Measurements from ENCODE around the gene MEX3B.

Gene MEX3B

GRCh38 chr15:82045892-82046665 lies at the start of gene MEX3B:
Gene MEX3B (minus strand): TSS chr15:82046018. CDS start chr15:82045705, 313 bp downstream.
- peak; percentile 88 to 93 for DNase-seq (ENCODE audit: low read depth in 2 of 2)

DNA sequence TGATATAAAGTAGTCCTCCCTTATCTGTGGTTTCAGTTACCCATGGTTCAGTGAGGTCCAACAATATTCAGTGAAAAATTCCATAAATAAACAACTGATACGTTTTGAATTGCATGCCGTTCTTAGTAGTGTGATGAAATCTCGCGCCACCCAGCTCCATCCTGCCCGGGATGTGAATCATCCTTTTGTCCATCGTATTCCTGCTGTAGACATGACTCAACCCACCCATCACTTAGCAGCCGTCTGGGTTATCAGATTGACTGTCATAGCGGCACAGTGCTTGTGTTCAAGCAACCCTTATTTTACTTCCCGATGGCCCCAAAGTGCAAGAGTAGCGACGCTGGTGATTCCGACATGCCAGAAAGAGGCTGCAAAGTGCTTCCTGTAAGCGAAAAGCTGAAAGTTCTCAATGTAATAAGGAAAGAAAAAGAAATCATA lies 48.0 kb upstream of the MEX3B start:
- DNase-seq (ENCODE audit: low read depth in 2 of 2): no peak

- no peak for DNase-seq (ENCODE audit: low read depth in 2 of 2)
These were observed 47.5 kb upstream of the MEX3B start for GRCh38 chr15:82093325-82093724.

DNA sequence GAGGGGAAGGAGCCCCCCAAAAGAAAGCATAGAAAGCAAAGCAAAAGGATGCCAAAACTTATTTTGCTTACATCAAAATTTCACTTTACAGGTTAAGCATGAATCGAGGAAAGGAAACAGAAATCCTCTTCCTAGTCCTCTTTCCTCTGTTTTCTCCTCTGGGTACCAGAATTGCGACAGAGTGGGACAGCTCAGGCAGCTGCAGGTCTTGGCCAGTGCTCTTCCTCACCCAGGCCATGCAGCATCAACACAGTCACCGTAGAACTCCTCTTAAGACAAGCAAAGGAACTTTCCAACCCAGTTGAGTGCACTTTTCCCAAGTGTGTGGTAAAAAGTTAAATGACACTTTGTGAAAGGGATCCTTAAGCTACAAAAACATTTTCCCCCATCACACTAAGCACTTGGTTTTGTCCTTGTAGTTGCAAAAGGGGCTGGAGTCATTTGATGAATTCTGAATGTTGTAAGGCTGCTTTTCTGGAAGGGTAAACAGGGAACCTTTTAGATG lies 45.9 kb upstream of the MEX3B start:
- DNase-seq (ENCODE audit: low read depth in 2 of 2): no peak

DNA sequence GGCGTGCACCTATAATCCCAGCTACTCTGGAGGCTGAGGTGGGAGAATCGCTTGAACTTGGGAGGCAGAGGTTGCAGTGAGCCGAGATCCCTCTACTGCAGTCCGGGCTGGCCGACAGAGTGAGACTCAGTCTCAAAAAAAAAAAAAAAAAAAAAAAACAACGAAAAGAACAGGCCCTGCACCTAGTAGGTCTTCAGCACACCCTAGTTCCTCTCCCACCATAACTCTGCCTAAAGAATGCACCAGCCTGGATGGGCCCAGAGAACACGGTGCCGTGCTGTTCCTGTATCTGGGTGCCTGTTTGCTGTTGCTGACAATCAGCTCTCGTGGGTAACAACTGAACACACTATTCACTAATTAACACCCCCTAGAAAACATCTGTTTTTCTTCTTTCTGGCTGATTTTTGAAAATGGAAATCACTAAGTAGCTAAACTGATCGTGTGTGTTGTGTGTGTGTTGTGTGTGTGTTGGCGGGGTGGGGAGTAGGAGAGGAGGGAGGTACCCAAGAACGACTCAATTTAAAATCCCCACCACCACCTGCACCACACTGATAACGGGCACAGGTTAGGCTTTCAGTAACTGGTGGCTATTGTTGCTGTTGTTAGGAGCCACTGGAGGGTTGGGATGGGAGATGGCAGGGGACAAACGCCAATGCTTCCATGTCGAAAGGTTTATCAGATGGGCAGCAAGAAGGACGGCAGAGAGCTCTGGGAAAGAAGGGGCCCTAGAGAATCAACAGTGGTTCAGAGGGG lies 40.6 kb upstream of the MEX3B start:
- DNase-seq (ENCODE audit: low read depth in 2 of 2): no peak

DNA sequence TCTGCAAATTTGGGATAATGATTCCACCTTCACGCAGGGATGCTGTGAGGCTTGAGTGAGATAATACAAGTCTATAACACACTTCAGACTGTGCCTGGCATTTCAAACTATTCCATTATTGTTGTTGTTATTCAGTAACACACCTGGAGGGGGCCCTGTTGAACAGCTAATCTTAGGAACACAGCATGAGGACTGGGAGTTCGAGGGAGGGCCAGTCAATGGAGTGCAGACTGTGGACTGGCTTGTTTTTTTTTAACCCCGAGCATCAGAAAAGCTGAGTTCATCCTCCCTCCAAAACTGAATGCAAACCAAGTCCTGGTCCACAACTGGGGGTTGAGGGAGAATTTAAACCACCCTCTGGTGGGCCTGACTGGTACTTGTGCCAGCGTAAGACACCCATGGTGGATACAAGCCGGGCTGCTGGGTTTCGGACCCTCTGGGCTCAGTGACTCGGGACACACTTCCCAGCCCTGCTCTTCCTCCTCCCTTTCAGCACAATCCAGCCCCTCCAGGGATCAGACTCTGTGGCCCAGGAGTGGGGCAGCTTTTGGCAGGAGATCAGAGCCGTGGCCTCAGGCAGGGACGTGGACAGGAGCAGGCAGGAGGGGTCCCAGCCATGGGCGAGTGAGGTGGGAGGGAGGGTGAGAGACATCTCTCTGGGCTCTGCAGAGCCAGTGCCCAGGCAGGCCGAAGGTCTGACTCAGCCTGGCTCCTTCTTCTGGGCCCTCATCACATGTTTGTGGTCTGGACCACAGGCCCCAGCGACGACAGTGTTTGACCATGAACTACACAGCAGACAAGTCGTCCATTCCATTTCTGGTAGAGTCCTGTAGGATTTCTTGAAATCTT lies 36.3 kb upstream of the MEX3B start:
- DNase-seq (ENCODE audit: low read depth in 2 of 2): no peak

- DNase-seq (ENCODE audit: low read depth in 2 of 2): no peak
These were observed 35.0 kb upstream of the MEX3B start for GRCh38 chr15:82080774-82081173.

GRCh38 chr15:82079736-82080135 lies 33.9 kb upstream of the MEX3B start:
- DNase-seq (ENCODE audit: low read depth in 2 of 2): no peak

- DNase-seq (ENCODE audit: low read depth in 2 of 2): no peak
These were observed 28.8 kb upstream of the MEX3B start for GRCh38 chr15:82074610-82075009.

GRCh38 chr15:82072926-82073537 lies 27.2 kb upstream of the MEX3B start:
- no peak for DNase-seq (ENCODE audit: low read depth in 2 of 2)

DNA sequence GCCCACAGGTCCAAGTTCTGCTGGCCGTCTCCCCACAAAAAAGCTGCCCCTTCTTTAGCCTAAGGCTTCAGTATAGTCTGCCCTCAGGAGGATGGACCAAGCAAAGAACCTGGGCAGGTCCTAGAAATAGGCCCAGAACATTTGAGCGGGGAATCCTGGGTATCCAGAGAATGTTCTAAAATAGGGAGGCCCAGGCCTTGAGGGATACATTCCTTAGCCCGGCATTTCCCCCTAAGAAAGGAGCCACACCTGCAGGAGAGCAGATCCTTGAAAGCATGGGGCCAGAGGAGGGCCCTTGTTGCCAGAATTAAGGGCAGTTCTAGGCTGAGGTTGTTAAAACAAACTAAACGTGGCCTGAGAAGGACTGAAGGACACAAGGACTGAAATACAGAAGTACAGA lies 20.6 kb upstream of the MEX3B start:
- DNase-seq (ENCODE audit: low read depth in 2 of 2): no peak

DNA sequence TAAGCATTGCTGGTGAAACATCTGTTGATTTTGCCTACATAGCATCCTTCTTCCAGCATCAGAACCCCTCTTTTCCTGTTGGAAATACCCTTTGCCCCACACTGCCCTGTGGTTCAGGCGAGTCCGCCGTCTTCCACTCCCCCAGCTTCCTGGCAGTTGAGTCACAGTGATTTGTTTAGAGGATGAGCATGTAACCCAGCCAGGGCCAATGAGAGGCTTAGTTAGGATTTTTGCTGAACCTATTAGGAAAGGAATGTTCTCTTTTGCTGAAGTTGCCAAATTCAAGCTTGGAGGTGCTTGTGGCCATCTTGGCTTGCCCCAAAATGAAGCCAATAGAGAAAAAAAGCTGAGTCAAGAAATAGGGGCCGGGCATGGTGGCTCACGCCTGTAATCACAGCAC lies 19.0 kb upstream of the MEX3B start:
- no peak for DNase-seq (ENCODE audit: low read depth in 2 of 2)

- DNase-seq (ENCODE audit: low read depth in 2 of 2): no peak
These were observed 16.9 kb upstream of the MEX3B start for GRCh38 chr15:82062479-82063454.

DNA sequence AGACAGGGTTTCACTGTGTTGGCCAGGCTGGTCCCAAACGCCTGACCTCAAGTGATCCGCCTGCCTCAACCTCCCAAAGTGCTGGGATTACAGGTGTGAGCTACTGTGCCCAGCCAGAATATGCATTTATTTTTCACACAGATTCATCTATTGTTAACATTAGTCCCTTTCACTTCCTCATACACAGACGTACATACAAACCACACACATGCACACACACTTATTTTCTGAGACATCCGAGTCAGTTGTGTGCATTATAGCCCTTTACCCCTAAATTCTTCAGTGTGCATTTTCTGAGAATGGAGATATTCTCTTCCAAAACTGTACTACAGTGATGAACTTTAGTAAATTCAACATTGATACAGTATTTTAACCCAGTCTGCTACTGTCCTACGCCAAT lies 15.0 kb upstream of the MEX3B start:
- no peak for DNase-seq (ENCODE audit: low read depth in 2 of 2)

- no peak for DNase-seq (ENCODE audit: low read depth in 2 of 2)
These were observed 12.8 kb upstream of the MEX3B start for GRCh38 chr15:82058517-82059204.

GRCh38 chr15:82058026-82058425 lies 12.2 kb upstream of the MEX3B start:
- no peak for DNase-seq (ENCODE audit: low read depth in 2 of 2)

DNA sequence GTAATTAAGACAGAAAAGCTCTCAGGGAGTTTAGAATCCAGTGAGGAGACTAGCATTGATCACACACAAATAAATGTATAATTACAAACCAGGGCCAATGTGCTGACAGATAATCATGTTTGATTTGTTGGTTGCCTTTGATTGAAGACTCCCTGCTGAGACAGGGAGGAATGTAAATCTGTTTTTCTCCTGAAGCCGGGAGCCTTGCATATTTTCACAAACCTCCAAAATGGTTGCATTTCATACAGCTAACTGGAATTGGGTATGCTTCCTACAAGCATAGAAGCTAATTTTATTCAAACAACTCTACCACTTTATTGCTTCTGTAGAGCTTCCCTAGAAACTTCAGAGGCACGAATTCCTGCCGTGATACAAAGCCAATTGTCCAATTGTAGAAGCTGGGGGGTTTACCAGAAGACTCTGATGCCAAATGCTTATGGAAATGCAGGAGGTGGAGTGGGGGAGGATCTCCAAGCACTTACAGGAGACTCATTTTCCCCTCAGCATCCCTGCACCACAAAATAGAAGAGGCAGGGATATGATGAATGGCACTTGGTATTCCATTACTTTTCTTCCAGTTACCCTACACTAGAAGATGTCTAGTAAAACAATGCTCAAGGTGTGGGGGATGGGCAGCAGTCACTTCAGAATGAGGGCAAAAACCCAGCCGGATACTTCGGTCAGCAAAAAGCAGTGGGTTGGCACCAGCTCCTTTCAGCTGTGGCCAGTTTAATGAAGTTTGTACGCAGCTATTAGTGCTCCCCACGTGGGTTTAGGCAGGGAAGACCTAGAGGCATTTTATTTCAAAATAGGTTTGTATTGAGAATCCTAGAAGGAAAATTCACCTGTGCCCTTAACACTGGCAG lies 11.4 kb upstream of the MEX3B start:
- no peak for DNase-seq (ENCODE audit: low read depth in 2 of 2)

DNA sequence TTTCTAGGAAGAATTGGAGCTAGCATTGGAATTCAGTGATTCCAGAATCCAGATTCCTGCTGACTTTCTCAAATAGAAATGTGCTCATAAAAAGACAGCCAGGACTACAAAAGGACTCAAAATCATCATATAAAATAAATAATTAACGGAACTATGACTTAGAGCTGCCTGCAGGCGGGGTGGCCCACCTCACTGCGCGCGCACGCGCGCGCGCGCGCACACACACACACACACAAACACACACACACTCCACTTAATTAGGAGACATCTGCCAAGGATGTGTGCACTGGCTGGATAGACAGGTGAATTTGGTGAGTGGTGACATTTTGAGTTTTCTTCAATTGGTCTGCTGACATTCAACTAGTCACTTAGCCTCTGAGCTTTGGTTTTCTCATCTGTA lies 6.9 kb upstream of the MEX3B start:
- DNase-seq (ENCODE audit: low read depth in 2 of 2): no peak

DNA sequence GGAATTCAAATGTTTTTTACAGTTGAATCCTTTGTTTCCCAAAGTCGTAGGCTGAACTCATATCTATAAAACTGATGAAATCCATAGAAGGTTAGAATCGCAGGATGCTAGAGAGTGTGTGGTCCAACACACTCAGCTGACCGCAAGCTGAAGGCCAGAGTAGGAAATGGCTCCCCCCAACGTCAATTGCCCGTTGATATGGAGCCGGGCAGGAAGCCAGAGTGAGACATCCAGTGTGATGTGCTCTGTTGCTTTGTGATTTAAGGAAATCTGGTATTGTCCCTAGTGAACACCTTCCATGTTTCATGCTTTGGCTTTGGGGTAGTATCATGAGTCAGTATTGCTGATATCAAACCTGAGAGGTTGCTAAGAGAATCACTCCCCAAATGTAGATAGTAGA lies 5.8 kb upstream of the MEX3B start:
- no peak for DNase-seq (ENCODE audit: low read depth in 2 of 2)

All from stimulated activated CD8-positive, alpha-beta memory T cell treated with anti-CD3 and anti-CD28 coated beads, Interleukin-7, amount 100 ng/mL, for 4 hours (primary cell).